PC-3 (cell line): ENCODE results near the gene IRF2.

Experiments used
- EZH2 ChIP-seq: fragments of 300-600 bp; sonication (generic); IDR thresholded peaks from one replicate; pipeline ENCODE4 v1.6.1; 2017; ENCODE audit warnings: antibody characterized with exemption, mild to moderate bottlenecking, low read length; ENCODE audit not compliant: unreplicated experiment
- EZH2phosphoT487 ChIP-seq: fragments of 300-600 bp; sonication (generic); IDR thresholded peaks from 2 replicates; pipeline ENCODE4 v1.6.1; 2018; ENCODE audit warnings: mild to moderate bottlenecking, antibody characterized with exemption, low read length, borderline replicate concordance
- TF ChIP-seq, protein P1 (sequence below): fragments of 300-600 bp; sonication (generic); conservative IDR thresholded peaks from 2 replicates; pipeline ENCODE4 v1.5.1; 2017; ENCODE audit warnings: antibody characterized with exemption, low read depth, mild to moderate bottlenecking, low read length

DNA sequence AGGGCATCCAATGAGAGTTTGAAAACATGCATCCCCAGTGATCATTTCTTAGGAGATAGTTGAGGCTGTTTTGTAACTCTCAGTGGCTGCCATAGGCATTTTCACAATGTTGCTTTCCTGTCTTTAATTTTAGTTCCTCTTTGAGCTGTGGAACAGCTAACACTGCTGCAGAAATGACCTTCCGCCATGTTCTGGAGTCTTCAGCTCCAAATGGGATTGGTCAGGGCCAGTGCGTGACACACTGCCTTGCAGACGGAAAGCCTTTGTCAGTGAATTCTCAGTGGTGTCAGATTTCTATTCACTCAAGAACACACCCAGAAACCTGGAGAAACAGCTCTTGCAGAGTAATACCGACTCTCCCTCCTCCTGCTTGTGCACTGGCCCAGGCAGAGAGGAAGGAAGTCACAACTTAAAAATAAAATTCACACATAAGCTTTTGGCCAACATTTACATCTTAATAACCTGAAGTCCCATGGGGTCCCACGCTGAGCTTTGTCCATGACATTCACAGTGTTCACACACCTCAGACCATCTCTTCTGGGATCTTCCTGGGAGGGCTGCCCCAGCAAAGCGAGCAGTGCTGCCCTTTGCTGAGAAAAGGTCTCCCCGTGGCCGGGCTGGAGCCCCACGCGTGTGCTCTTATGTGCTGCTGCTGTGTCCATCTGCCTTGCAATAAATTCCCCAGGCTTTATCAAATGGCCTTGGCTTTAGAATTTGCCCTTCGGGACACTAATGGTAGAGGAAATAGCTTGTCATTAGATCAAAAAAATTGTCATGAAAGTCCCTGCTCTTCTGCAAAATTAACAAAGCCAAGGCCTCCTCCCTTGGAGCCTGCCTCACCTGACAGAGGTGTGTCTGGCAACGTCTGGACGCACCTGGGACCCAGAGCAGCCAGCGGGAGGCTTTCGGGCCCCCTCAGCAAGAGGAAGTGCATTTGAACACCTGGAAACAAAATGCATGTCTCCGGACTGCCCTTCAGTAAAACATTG lies 126.8 kb downstream of the IRF2 start:
- TF ChIP-seq, protein P1, sequence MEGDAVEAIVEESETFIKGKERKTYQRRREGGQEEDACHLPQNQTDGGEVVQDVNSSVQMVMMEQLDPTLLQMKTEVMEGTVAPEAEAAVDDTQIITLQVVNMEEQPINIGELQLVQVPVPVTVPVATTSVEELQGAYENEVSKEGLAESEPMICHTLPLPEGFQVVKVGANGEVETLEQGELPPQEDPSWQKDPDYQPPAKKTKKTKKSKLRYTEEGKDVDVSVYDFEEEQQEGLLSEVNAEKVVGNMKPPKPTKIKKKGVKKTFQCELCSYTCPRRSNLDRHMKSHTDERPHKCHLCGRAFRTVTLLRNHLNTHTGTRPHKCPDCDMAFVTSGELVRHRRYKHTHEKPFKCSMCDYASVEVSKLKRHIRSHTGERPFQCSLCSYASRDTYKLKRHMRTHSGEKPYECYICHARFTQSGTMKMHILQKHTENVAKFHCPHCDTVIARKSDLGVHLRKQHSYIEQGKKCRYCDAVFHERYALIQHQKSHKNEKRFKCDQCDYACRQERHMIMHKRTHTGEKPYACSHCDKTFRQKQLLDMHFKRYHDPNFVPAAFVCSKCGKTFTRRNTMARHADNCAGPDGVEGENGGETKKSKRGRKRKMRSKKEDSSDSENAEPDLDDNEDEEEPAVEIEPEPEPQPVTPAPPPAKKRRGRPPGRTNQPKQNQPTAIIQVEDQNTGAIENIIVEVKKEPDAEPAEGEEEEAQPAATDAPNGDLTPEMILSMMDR = no peak
- no peak for TF ChIP-seq EZH2
- no peak for TF ChIP-seq EZH2phosphoT487
